Measurements from ENCODE around the gene UBTD1.

The UBTD1 gene

GRCh38 chr10:97537186-97537869 is 38.6 kb downstream of the UBTD1 start:
- POLR2A ChIA-PET, result no interaction called here
- DNase-seq (ENCODE audit: extremely low spot score), result no peak
- TF ChIP-seq CTCF (IDR thresholded peaks at IDR 0.05; ENCODE audit: control extremely low read depth, extremely low read depth, low read depth, missing control alignments), result no peak
- CTCF ChIA-PET, result interaction anchor here (1.3 to 7.1 kb wide), 3 partner anchors 13 to 75 kb away, joined by 3 to 108 read pairs (median 25); no protein-coding TSS in a partner anchor

GRCh38 chr10:97538411-97538810 is 39.7 kb downstream of the UBTD1 start:
- CTCF ChIA-PET, result interaction anchor here (0.9 to 7.1 kb wide), 3 partner anchors 9 to 33 kb away, joined by 3 to 108 read pairs (median 3); no protein-coding TSS in a partner anchor
- POLR2A ChIA-PET, result no interaction called here
- no peak for DNase-seq (ENCODE audit: extremely low spot score)
- TF ChIP-seq CTCF (IDR thresholded peaks at IDR 0.05; ENCODE audit: control extremely low read depth, extremely low read depth, low read depth, missing control alignments), result no peak

- no peak for DNase-seq (ENCODE audit: extremely low spot score)
- no peak for TF ChIP-seq CTCF (IDR thresholded peaks at IDR 0.05; ENCODE audit: control extremely low read depth, extremely low read depth, low read depth, missing control alignments)
- POLR2A ChIA-PET, result no interaction called here
- CTCF ChIA-PET, result interaction anchor here (0.9 to 7.1 kb wide), 3 partner anchors 9 to 33 kb away, joined by 3 to 108 read pairs (median 3); no protein-coding TSS in a partner anchor
Measured at GRCh38 chr10:97538839-97539238, 40.1 kb downstream of the UBTD1 start.

- no peak for TF ChIP-seq CTCF (IDR thresholded peaks at IDR 0.05; ENCODE audit: control extremely low read depth, extremely low read depth, low read depth, missing control alignments)
- no peak for DNase-seq (ENCODE audit: extremely low spot score)
- ChIA-PET POLR2A (no interaction called here), CTCF (interaction anchor here (0.9 to 7.1 kb wide), 4 partner anchors 11 to 158 kb away, joined by 3 to 108 read pairs (median 3); no protein-coding TSS in a partner anchor)
Measured at GRCh38 chr10:97539523-97540200, 40.9 kb downstream of the UBTD1 start.

GRCh38 chr10:97540669-97541500 is 42.2 kb downstream of the UBTD1 start:
- CTCF ChIA-PET, result interaction anchor here (1.4 to 3.3 kb wide), 2 partner anchors 12 to 156 kb away, joined by 3 to 21 read pairs; no protein-coding TSS in a partner anchor
- no peak for TF ChIP-seq CTCF (IDR thresholded peaks at IDR 0.05; ENCODE audit: control extremely low read depth, extremely low read depth, low read depth, missing control alignments)
- DNase-seq (ENCODE audit: extremely low spot score), result no peak
- POLR2A ChIA-PET, result no interaction called here

Measured in GM10248 (cell line).